GM21737 (cell line): Measurements from ENCODE around the gene MST1.

Experiments
- ATAC-seq: cut with Tn5 transposase; IDR thresholded peaks from one replicate; pipeline ENCODE4 v1.9.1; 2021; ENCODE audit warnings: mild to moderate bottlenecking, moderate library complexity; ENCODE audit not compliant: unreplicated experiment

The MST1 gene

GRCh38 chr3:49658711-49659110 lies 30.6 kb downstream of the MST1 start:
- ATAC-seq, result no peak

- ATAC-seq, result no peak
Measured at GRCh38 chr3:49657208-49657915, 31.9 kb downstream of the MST1 start.

DNA sequence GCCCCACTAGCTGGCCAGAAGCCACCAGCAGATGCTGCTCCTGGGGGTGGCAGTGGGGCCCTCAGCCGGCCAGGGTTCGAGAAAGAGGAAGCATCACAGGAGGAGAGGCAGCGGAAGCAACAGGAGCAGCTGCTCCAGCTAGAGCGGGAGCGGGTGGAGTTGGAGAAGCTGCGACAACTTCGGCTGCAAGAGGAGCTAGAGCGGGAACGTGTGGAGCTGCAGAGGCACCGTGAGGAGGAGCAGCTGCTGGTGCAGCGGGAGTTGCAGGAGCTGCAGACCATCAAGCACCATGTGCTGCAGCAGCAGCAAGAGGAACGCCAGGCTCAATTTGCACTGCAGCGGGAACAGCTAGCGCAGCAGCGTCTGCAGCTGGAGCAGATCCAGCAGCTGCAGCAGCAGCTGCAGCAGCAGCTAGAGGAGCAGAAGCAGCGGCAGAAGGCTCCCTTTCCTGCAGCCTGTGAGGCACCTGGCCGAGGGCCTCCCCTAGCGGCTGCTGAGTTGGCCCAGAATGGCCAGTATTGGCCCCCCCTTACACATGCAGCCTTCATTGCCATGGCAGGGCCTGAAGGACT lies 32.6 kb downstream of the MST1 start:
- no peak for ATAC-seq

DNA sequence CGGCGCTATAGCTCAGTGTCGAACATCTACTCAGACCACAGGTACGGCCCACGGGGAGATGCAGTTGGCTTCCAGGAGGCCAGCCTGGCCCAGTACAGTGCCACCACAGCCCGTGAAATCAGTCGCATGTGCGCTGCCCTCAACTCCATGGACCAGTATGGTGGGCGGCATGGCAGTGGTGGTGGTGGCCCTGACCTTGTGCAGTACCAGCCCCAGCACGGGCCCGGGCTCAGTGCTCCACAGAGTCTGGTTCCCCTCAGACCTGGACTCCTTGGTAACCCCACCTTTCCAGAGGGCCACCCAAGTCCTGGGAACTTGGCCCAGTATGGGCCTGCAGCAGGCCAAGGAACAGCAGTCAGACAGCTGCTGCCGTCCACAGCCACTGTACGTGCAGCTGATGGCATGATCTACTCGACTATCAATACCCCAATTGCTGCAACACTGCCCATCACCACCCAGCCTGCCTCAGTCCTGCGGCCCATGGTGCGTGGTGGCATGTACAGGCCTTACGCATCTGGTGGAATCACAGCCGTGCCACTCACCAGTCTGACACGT lies 33.5 kb downstream of the MST1 start:
- no peak for ATAC-seq

GRCh38 chr3:49654955-49655556 lies 34.2 kb downstream of the MST1 start:
- ATAC-seq, result no peak

GRCh38 chr3:49654176-49654825 lies 35.0 kb downstream of the MST1 start:
- ATAC-seq, result no peak

DNA sequence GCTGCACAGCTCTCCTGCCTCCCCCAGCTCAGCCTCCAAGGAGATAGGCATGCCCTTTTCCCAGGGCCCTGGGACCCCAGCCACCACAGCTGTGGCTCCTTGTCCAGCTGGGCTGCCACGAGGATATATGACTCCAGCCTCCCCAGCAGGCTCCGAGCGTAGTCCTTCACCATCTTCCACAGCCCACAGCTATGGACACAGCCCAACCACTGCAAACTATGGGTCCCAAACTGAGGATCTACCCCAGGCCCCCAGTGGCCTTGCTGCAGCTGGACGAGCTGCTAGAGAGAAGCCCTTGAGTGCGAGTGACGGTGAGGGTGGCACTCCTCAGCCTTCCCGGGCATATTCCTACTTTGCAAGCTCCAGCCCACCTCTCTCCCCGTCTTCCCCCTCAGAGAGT lies 35.7 kb downstream of the MST1 start:
- ATAC-seq, result no peak

DNA sequence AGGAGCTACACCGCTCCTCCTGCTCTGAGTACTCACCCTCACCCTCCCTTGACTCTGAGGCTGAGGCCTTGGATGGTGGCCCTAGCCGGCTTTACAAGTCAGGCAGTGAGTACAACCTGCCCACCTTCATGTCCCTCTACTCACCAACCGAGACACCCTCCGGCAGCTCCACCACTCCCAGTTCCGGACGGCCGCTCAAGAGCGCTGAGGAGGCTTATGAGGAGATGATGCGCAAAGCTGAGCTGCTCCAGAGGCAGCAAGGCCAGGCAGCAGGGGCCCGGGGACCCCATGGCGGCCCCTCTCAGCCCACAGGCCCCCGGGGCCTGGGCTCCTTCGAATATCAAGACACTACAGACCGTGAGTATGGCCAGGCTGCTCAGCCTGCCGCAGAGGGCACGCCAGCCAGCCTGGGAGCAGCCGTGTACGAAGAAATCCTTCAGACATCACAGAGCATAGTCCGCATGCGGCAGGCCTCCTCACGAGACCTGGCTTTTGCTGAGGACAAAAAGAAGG lies 36.3 kb downstream of the MST1 start:
- ATAC-seq, result no peak

DNA sequence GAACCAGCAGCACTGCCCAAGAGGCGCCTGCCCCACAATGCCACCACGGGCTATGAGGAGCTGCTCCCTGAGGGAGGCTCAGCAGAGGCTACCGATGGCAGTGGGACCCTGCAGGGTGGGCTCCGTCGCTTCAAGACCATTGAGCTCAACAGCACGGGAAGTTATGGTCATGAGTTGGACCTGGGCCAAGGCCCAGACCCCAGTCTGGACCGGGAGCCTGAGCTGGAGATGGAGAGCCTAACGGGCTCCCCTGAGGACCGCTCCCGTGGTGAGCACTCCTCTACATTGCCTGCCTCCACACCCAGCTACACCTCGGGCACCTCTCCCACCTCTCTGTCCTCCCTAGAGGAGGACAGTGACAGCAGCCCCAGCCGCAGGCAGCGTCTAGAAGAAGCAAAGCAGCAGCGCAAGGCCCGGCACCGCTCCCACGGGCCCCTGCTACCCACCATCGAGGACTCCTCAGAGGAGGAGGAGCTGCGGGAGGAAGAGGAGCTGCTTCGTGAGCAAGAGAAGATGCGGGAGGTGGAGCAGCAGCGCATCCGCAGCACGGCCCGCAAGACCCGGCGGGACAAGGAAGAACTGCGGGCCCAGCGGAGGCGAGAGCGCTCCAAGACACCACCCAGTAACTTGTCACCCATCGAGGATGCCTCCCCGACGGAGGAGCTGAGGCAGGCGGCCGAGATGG lies 36.9 kb downstream of the MST1 start:
- no peak for ATAC-seq

- ATAC-seq, result no peak
Measured at GRCh38 chr3:49650637-49651036, 38.6 kb downstream of the MST1 start.

DNA sequence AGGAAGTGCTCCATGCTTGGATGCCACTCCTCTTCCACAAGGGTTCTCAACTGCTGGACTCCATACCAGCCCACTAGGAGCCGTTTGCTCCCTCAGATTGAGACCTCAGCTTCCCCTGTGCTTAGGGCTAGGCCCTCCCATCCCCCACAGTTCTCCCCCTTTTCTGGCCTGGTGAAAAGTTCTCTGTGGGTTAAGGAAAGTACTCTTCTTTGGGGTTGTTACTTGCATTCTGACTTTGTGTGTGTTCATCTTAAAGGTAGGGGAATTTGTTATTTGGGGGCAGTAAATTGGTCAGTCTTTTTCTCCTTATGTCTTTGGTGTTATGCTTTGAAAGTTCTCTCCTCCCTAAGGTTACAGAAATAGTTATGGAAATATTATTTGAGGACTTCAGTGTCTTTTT lies 39.1 kb downstream of the MST1 start:
- ATAC-seq, result no peak

- ATAC-seq, result no peak
Measured at GRCh38 chr3:49649576-49649975, 39.7 kb downstream of the MST1 start.

DNA sequence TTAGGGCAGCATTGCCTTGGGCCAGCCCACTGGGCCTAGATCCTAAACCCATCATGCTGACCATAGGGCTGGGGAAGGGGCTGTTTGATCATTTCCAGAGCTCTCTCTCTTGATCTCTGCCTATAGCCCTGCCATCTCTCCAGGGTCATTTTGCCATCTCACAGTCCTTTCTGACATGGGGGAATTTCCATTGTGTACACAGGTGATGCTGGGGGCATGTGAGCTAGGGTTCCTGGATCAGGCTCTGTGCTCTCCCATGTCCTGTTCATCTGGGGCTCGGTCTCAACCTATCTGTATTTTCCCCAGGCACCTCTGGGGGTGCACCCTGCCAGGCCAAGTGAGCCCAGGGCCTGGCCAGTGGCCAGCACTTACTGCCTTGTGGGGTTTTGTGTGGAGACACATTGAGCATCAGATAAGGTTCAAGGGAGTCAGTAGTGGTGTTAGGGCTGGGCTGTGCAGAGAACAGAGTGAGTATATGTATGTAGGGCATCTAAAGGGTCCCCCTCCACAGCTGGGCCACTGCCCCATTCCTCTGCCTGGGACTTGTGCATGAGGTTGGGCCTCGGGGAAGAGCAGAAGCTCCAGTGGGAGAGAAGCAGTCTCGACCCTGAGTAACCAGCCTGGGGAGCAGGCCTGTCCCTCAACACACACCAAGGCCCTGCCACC lies 40.8 kb downstream of the MST1 start:
- ATAC-seq, result no peak

GRCh38 chr3:49647741-49648140 lies 41.5 kb downstream of the MST1 start:
- no peak for ATAC-seq

DNA sequence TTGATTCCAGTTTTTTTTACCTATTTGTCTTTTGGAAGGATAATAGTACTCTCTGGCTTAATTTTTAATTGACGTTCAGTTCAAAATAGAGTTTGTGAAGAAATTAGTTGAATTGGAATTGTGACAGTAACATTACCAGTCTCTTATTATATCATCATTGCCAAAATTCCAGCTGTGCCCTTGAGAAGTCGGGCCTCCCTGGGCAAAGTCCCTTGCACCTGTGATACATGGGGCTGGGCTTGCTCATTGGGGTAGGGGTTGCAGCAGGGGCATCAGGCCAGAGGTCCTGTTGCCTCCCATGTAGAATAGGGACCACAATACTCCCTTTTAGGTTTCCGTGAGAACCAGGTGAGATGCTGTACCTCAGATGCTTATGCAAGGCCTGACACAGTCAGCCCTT lies 43.0 kb downstream of the MST1 start:
- no peak for ATAC-seq

GRCh38 chr3:49644684-49645083 lies 44.6 kb downstream of the MST1 start:
- no peak for ATAC-seq

DNA sequence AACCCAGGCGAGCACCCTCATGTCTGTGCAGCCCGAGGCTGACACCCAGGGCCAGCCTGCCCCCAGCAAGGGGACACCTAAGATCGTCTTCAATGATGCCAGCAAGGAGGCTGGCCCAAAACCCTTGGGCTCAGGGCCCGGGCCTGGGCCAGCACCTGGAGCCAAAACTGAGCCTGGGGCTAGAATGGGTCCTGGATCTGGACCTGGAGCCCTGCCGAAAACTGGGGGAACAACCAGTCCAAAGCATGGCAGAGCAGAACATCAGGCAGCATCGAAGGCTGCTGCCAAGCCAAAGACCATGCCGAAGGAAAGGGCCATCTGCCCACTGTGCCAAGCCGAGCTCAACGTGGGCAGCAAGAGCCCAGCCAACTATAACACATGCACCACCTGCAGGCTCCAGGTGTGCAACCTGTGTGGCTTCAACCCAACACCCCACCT lies 46.5 kb downstream of the MST1 start:
- no peak for ATAC-seq

DNA sequence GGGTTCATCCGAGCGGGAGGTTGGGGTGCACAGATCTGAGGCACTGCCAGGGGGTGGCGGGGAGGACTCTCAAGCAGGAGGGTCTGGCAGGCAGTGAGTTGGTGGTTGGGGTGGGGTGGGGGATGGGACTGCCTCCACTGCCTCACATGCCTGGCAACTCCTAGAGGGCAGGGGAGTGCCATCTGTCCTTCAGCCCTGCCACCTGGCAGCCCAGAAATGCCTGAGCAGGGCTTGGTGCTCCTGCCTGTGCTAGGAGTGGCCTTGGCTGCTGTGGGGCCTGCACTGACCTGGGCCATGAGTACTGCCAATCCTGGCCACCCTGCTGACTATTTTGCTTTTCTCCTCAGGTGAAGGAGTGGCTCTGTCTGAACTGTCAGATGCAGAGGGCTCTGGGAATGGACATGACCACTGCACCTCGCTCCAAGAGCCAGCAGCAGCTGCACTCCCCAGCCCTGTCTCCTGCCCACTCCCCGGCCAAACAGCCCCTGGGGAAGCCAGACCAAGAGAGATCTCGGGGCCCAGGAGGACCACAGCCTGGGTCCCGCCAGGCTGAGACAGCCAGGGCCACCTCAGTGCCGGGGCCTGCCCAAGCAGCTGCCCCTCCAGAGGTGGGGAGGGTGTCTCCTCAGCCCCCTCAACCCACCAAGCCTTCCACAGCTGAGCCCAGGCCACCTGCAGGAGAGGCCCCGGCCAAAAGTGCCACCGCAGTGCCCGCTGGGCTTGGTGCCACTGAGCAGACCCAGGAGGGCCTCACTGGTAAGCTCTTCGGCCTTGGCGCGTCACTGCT lies 47.2 kb downstream of the MST1 start:
- no peak for ATAC-seq

- no peak for ATAC-seq
Measured at GRCh38 chr3:49641292-49641691, 48.0 kb downstream of the MST1 start.

GRCh38 chr3:49639551-49639950 lies 49.7 kb downstream of the MST1 start:
- no peak for ATAC-seq
